NOMO-1 (cell line): Measurements from ENCODE around the gene FNDC11.
"Not testable (repeated sequence)": the region's sequence is repeated elsewhere in the genome, so short reads cannot be mapped to it uniquely, and the experiment has no call there.

ENCODE experiments used
- DNase-seq, 2 experiments: peaks; one replicate each; lab custom pipeline; 2025; ENCODE audit not compliant: unreplicated experiment in 2 of 2; lab: John Stamatoyannopoulos, UW

FNDC11 gene

GRCh38 chr20:63595416-63596127 is 41.6 kb downstream of the FNDC11 start:
- DNase-seq, result no peak

- no peak for DNase-seq
Observed at GRCh38 chr20:63596423-63596822, 42.5 kb downstream of the FNDC11 start.

- no peak for DNase-seq
Observed at GRCh38 chr20:63597651-63598478, 43.9 kb downstream of the FNDC11 start.

- DNase-seq, result no peak
Observed at GRCh38 chr20:63598479-63599395, 44.8 kb downstream of the FNDC11 start.

GRCh38 chr20:63599396-63600050 is 45.6 kb downstream of the FNDC11 start:
- DNase-seq, result no peak

- not testable (repeated sequence) for DNase-seq
Observed at GRCh38 chr20:63601679-63602078, 47.7 kb downstream of the FNDC11 start.

GRCh38 chr20:63602321-63602720 is 48.4 kb downstream of the FNDC11 start:
- DNase-seq, result no peak
